Muscle layer of duodenum (tissue), 2 donors: ENCODE results near the gene PIK3CD.
"Not testable (repeated sequence)": the region's sequence is repeated elsewhere in the genome, so short reads cannot be mapped to it uniquely, and the experiment has no call there.

ENCODE experiments used
- H3K27ac ChIP-seq: one replicate; pipeline ENCODE4 v1.7.0; 2013; ENCODE audit warnings: mild to moderate bottlenecking, low read length
- H3K27me3 ChIP-seq: one replicate; pipeline ENCODE4 v1.7.0; 2013; ENCODE audit warnings: low read depth, mild to moderate bottlenecking, control low read depth, low read length
- H3K36me3 ChIP-seq, 2 donors: one replicate each; pipeline ENCODE4 v1.7.0; 2013; ENCODE audit warnings: low read length in 2 of 2, control low read depth in 1 of 2, mild to moderate bottlenecking in 1 of 2; ENCODE audit not compliant: insufficient read depth in 2 of 2, control insufficient read depth in 1 of 2
- H3K4me1 ChIP-seq, 2 donors: one replicate each; pipeline ENCODE4 v1.7.0; 2013; ENCODE audit warnings: low read length in 2 of 2, mild to moderate bottlenecking in 2 of 2, control low read depth in 1 of 2, moderate library complexity in 1 of 2; ENCODE audit not compliant: insufficient read depth in 2 of 2, control insufficient read depth in 1 of 2
- H3K4me3 ChIP-seq, 2 donors: one replicate each; pipeline ENCODE4 v1.7.0; 2013; ENCODE audit warnings: low read length in 2 of 2, low read depth in 1 of 2, mild to moderate bottlenecking in 1 of 2
- H3K9me3 ChIP-seq, 2 donors: one replicate each; pipeline ENCODE4 v1.7.0; 2013; ENCODE audit warnings: low read length in 2 of 2, control low read depth in 1 of 2, mild to moderate bottlenecking in 1 of 2; ENCODE audit not compliant: control insufficient read depth in 1 of 2
- donor health status: healthy.

Gene PIK3CD

GRCh38 chr1:9733160-9733789 is 81.7 kb downstream of the PIK3CD start:
- Histone ChIP-seq H3K4me3 (no peak overlapping the region), H3K36me3 (peaks cover 59 to 86% of the 10 kb centered on the region in 2 donors), H3K27ac (no peak overlapping the region), H3K9me3 (no peaks in the 10 kb centered on the region), H3K27me3 (no peaks in the 10 kb centered on the region), H3K4me1 (peaks cover 0 to 8% of the 10 kb centered on the region in 2 donors)

- no peak overlapping the region for H3K27ac ChIP-seq
- no peaks in the 10 kb centered on the region for H3K9me3 ChIP-seq
- H3K36me3 ChIP-seq: peaks cover 66 to 83% of the 10 kb centered on the region in 2 donors
- H3K27me3 ChIP-seq: no peaks in the 10 kb centered on the region
- H3K4me1 ChIP-seq: peaks cover 0 to 8% of the 10 kb centered on the region in 2 donors
- H3K4me3 ChIP-seq: no peak overlapping the region
Measured at GRCh38 chr1:9735800-9736199, 84.3 kb downstream of the PIK3CD start.

- H3K27me3 ChIP-seq: no peaks in the 10 kb centered on the region
- peaks cover 0 to 8% of the 10 kb centered on the region in 2 donors for H3K4me1 ChIP-seq
- no peaks in the 10 kb centered on the region for H3K9me3 ChIP-seq
- no peak overlapping the region for H3K27ac ChIP-seq
- H3K36me3 ChIP-seq: peaks cover 66 to 83% of the 10 kb centered on the region in 2 donors
- H3K4me3 ChIP-seq: no peak overlapping the region
Measured at GRCh38 chr1:9736241-9736640, 84.7 kb downstream of the PIK3CD start.

- Histone ChIP-seq H3K9me3 (no peaks in the 10 kb centered on the region), H3K4me3 (no peak overlapping the region), H3K36me3 (peaks cover 61 to 76% of the 10 kb centered on the region in 2 donors), H3K4me1 (peaks cover 0 to 8% of the 10 kb centered on the region in 2 donors), H3K27me3 (no peaks in the 10 kb centered on the region), H3K27ac (no peak overlapping the region)
Measured at GRCh38 chr1:9737057-9737456, 85.5 kb downstream of the PIK3CD start.

GRCh38 chr1:9737671-9738070 is 86.1 kb downstream of the PIK3CD start:
- Histone ChIP-seq H3K4me3 (no peak overlapping the region), H3K4me1 (peaks cover 0 to 8% of the 10 kb centered on the region in 2 donors), H3K27ac (no peak overlapping the region), H3K27me3 (no peaks in the 10 kb centered on the region), H3K9me3 (no peaks in the 10 kb centered on the region), H3K36me3 (peaks cover 57 to 71% of the 10 kb centered on the region in 2 donors)

GRCh38 chr1:9744106-9744799 is 92.7 kb downstream of the PIK3CD start:
- Histone ChIP-seq H3K27me3 (no peaks in the 10 kb centered on the region), H3K27ac (no peak overlapping the region), H3K4me3 (no peak overlapping the region), H3K36me3 (peaks cover 32 to 55% of the 10 kb centered on the region in 2 donors), H3K4me1 (no peaks in the 10 kb centered on the region), H3K9me3 (no peaks in the 10 kb centered on the region)

GRCh38 chr1:9746211-9746610 is 94.7 kb downstream of the PIK3CD start:
- no peaks in the 10 kb centered on the region for H3K4me1 ChIP-seq
- no peak overlapping the region for H3K27ac ChIP-seq
- H3K9me3 ChIP-seq: no peaks in the 10 kb centered on the region
- peaks cover 30 to 50% of the 10 kb centered on the region in 2 donors for H3K36me3 ChIP-seq
- H3K27me3 ChIP-seq: no peaks in the 10 kb centered on the region
- H3K4me3 ChIP-seq: no peak overlapping the region

- H3K36me3 ChIP-seq: peaks cover 33 to 53% of the 10 kb centered on the region in 2 donors
- no peak overlapping the region for H3K4me3 ChIP-seq
- H3K4me1 ChIP-seq: no peaks in the 10 kb centered on the region
- no peaks in the 10 kb centered on the region for H3K9me3 ChIP-seq
- H3K27me3 ChIP-seq: no peaks in the 10 kb centered on the region
- H3K27ac ChIP-seq: no peak overlapping the region
Measured at GRCh38 chr1:9746651-9747050, 95.1 kb downstream of the PIK3CD start.

GRCh38 chr1:9748391-9748790 is 96.9 kb downstream of the PIK3CD start:
- not testable (repeated sequence) for H3K9me3 ChIP-seq, H3K27me3 ChIP-seq, H3K27ac ChIP-seq, H3K4me3 ChIP-seq, H3K4me1 ChIP-seq
- H3K36me3 ChIP-seq: peaks cover 28 to 46% of the 10 kb centered on the region in 2 donors

GRCh38 chr1:9749361-9749760 is 97.8 kb downstream of the PIK3CD start:
- H3K27me3 ChIP-seq: no peaks in the 10 kb centered on the region
- H3K4me1 ChIP-seq: no peaks in the 10 kb centered on the region
- no peak overlapping the region for H3K4me3 ChIP-seq
- peaks cover 24 to 36% of the 10 kb centered on the region in 2 donors for H3K36me3 ChIP-seq
- H3K27ac ChIP-seq: no peak overlapping the region
- H3K9me3 ChIP-seq: no peaks in the 10 kb centered on the region

- H3K4me3 ChIP-seq: no peak overlapping the region
- H3K27ac ChIP-seq: no peak overlapping the region
- no peaks in the 10 kb centered on the region for H3K27me3 ChIP-seq
- no peaks in the 10 kb centered on the region for H3K9me3 ChIP-seq
- peaks cover 20 to 32% of the 10 kb centered on the region in 2 donors for H3K36me3 ChIP-seq
- peaks cover 0 to 8% of the 10 kb centered on the region in 2 donors for H3K4me1 ChIP-seq
Measured at GRCh38 chr1:9751971-9752370, 100.4 kb downstream of the PIK3CD start.
